GM19193 (cell line): ENCODE measurements around the gene GORAB.

Experiments used
- POLR2A ChIP-seq: IDR thresholded peaks from 4 replicates; pipeline ENCODE4 v1.6.1; 2011; ENCODE audit not compliant: insufficient read depth, insufficient read length; ENCODE audit errors: extremely low read depth

The GORAB gene

DNA sequence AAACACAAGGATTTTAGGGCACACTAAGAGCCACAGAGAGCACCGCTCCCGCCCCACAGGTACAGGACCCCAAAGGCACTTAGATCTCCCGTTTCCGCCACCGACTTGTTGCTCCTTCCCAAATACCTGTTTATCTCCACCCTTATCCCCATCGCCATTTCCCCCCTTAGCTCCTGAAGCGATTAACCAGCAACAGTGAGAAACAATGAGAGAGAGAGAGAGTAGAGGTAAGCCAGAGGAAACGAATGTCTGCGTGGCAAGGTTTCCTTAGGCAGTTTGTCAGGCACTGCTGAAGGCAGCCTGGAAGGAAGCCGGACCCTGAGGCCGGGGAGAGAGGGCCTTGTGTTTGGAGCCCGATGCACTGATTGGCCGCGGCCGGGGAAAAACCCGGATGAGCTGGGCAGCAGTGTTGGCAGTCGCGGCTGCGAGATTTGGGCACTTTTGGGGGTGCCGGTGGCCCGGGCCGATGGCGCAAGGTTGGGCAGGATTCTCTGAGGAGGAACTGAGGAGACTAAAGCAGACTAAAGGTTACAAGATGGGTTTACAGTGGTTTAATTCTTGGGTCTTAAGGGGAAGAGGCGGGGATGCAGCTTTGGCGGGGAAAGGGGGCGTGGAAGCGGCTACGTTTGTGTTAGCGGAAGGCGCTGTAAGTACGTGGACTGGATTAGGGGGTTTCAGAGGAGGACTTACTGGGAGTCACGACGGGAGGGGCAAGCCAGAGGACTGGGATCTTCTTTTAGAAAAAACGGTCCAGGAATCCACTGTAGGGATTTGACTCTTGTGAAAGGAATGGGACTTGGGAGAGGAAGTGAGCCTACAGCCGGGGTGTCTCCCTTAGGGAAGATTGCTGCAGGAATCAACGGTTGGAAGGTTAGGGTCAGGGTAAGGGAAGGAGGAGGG is at the start of gene GORAB:
GORAB (plus strand) TSS at position 409 of the 900 bp plus-strand sequence; CDS start at position 467, 58 bp downstream.
- peak; percentile 95 for TF ChIP-seq POLR2A

DNA sequence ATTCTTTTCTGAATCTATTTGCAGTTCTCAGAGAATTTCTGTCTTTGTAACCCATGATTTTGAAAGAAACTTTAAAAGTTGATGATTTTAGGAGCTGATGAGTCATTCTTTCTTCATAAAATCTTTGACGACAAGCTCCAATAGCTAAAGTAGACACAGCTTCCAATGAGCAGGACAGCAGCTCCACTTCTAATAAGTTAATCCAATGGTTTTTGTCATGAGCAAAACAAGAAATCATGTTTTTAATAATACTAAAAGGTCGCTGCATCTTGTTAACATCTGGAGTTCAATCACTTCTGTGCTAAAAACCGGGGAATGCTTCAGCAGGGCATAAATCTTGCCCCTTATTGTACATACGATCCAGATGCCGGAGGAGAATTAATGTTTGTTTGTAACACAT is 48.9 kb upstream of the GORAB start:
- no peak for TF ChIP-seq POLR2A

DNA sequence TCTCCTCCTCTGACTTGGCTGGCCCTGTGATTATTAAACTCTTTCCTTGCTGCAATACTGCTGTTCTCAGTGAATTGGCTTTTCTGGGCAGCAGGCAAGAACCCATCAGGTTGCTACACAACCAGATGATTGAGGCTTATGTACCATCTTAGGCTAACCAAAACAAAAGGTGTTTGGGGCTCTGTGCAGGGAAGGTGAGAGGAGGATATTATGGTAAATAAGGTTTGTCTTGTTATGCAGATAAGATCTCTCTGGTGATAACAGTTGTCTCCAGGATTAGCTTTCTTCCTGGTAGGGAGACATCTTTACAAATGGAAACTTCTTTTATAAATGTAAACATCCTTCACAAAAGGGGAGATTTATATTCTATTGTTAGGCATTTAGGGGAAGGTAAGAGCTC is 44.5 kb upstream of the GORAB start:
- TF ChIP-seq POLR2A, result no peak

DNA sequence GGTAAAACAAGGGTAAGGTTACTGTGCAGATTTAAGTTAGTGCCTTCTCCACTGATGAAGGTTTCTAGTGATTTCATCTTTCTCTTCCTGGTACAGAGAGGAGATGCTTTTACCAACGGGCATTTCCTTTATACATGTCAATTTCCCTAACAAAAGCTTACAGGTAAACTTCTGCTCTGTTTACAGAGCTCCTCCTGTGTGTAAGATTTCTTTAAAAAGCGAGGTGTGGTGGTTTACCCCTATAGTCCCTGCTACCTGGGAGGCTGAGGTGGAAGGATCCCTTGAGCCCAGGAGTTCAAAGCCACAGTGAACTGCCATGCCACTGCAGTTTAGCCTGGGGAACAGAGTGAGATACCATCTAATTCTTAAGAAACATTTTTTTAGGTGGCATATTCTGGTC is 40.7 kb upstream of the GORAB start:
- no peak for TF ChIP-seq POLR2A

GRCh38 chr1:170494369-170494768 is 37.6 kb upstream of the GORAB start:
- no peak for TF ChIP-seq POLR2A

DNA sequence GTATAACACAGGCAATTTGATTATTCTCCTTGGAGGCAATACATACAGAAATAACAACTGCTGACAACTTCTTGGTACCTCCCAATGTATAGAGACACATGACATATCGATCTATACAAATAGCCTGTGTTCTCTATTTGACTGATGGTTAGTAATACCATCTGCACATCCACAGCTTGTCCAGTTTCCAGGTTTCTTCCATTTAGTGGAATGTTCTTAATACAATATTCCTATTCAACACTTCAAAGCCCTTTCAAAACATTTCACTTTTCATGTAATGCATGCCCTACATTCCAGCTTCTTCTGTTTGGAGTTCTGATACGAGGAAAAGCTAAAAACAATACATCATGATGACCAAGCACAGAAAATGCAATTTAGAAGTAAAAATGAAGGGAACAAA is 37.0 kb upstream of the GORAB start:
- no peak for TF ChIP-seq POLR2A

DNA sequence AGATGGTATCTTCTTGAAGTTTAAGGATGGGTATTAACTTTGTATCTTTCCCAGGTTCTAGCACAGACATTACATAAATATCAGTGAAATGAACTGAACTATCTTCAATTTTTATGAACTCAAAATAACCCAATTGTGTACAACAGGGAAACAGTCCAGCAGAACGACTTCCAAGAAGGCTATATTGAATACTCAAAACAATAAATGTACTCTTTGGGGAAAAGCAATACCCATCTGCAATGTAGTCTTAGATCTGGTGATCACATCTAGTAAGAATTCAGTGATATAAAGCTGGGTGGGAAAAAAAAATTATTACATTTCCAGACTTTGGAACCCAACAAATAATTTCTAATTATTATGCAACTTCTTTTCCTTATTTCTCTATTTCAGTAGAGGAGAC is 33.1 kb upstream of the GORAB start:
- TF ChIP-seq POLR2A, result no peak

DNA sequence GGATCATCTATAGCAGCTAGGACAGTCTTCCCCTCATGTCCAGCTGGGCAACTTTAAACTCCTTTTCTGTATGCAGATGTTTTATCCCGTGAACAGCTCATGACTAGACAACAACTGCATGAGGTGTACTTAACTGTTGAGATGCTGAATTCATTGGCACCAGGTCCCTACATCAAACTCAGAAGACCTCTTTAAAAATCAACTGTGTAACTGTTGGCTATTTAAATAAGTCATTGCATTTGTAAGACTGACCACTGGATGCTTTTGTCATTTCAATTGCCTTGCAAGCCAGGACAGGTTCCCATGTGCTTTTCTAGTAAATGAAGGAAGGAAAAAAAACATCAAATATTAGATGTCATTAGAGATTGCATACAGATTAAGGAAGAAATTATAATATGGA is 28.3 kb upstream of the GORAB start:
- no peak for TF ChIP-seq POLR2A

DNA sequence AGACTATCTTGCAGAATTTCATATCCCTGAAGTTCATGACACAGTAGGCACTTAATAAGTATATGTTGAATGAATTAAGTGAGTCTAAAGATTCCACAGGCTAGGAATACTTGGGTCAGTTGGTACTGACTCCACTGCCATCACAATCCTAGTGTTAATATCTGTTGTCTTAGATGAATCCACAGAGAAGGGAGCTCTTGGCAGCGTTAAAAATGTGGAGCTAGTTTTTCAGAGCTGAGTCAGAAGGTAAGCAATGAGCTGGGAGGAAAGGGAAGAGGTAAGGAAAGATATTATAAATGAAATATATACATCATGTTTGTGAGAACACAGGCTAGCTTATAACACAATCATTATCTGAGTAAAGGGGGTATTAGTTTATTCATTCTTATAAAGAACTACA is 21.8 kb upstream of the GORAB start:
- TF ChIP-seq POLR2A, result no peak

DNA sequence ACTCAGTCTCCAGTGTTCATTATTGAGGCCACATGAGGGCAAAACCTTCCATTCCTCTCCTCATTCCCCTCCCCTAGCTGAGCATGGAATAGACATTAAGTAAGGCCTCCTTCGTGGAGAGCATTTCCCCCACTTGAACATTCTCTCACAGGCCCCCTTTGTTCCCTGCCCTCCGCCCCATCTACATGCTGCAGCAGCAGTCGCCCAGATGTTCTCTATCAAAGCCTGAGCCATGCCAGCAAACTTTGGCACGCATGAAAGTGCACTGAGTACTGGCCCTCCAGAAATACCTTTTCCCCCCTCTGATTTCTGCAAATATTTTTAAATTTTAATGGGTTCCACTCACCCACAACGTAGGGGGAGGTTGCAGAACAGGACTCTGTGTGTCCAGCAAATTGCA is 20.9 kb upstream of the GORAB start:
- TF ChIP-seq POLR2A, result no peak

- no peak for TF ChIP-seq POLR2A
Observed at GRCh38 chr1:170513138-170513537, 18.8 kb upstream of the GORAB start.

DNA sequence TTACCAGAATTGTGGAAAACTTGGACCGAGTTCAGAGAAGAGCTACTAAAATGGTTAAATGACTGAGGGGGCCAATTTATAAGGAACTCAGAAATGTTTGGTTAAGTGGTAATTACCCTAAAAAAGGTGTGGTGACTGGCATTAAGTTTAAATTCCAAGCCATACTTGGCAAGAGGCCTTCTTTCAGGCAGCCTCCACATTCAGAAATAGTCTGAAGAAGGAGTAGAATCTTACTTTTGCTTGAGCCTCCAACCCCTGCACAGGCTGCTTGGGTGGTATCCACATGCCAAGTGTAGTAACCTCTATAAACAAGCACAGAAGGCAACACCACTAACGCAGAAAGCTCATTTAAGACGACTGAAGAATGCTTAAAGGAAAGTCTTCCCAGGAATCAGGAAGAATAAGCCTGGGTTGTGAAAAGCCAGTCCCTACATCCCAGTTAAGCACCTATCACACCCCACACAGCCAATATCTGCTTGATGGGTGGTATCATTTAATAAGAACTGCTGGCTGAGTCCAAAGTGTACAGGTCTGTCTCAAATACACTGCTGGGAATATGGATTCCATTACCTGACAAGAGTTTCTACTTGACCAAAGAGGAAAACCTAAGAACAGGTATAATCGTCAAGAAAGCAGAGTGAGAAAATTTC is 13.7 kb upstream of the GORAB start:
- no peak for TF ChIP-seq POLR2A

DNA sequence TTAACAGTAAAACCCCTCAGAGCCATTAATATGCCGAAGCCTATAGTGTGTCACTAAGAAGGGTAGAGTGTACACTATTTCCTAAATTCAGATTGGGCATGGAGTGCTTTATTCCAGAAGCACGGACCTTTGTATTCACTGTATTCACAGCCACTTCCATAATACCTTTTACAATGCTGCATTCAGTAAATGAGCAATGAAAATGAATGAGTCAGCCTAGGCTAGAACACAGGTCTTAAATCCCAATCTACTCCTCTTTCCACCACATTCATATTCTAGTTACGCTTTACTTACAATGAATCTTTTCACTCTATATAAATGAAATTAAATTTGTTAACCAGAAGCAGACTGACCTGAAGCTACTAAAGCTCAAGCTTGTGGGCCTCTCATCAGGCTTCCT is 13.0 kb upstream of the GORAB start:
- no peak for TF ChIP-seq POLR2A

DNA sequence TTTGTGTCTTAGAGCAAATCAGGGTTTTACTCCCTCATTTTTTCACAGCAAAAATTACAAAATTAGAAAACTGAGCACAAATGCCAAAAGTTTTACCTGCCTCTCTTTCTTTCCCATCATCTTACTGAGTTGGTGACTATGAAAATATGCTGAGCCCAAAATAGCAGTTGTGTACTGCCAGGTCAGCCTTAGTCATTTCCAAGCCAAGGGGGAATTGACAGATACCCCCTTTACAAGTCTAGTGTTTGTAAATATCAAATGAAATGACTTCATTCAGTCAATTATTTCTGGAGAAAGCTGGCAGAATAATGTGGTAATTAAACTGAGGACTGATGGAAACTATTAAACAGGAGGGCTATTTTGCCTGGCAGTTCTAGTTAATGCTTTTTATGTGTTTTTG is 11.4 kb upstream of the GORAB start:
- no peak for TF ChIP-seq POLR2A

GRCh38 chr1:170521818-170522217 is 10.1 kb upstream of the GORAB start:
- TF ChIP-seq POLR2A, result no peak
